K562 (cell line): ENCODE measurements around the gene NTRK1. TPM values are rescaled to one million over a fixed set of nuclear protein-coding genes. Genes with fewer than 3 reads are reported as not detected.

Experiments used
- ATAC-seq: fragments of 200-7000 bp; cut with Tn5 transposase; 3 replicates; pipeline ENCODE4 v1.9.1; 2020; ENCODE audit warnings: moderate library complexity
- BruUV-seq: library from RNA; stranded (reverse); fragments of 400-500 nt; replicated peaks from 2 replicates; lab custom pipeline; 2021; lab: Mats Ljungman, UMichigan
- CTCF ChIA-PET: fragments of 300-600 bp; formaldehyde crosslinking; extraction: SDS; loops from one replicate; lab custom pipeline; 2021; ENCODE audit warnings: low intra/inter-chr PET ratio; lab: Yijun Ruan, JAX
- POLR2A ChIA-PET: fragments of 300-600, 350-650 bp; sonication (Branson Sonifier 250); formaldehyde crosslinking; extraction: SDS; loops from one replicate; lab custom pipeline; 2021; ENCODE audit warnings: antibody characterized with exemption, inconsistent platforms; lab: Yijun Ruan, JAX
- DNase-seq, 4 experiments: peaks; one replicate each; pipeline versions ENCODE4 v3.0.0 to v3.0.0-alpha.2; 2011 to 2018; ENCODE audit warnings: low spot score in 3 of 4, mixed read lengths in 3 of 4; ENCODE audit errors: extremely low read depth in 1 of 4
- FAIRE-seq: peaks from 2 replicates; lab custom pipeline; 2011; peaks lifted over from hg19 to GRCh38; lab: Jason Lieb, UNC
- H2AFZ ChIP-seq: 2 replicates; pipeline ENCODE4 v1.6.0; 2011; ENCODE audit warnings: low read depth, low read length, control low read depth, inconsistent platforms
- H3K27ac ChIP-seq: fragments of 200-600 bp; 3 replicates; pipeline ENCODE4 v1.8.0; 2011; ENCODE audit warnings: low read depth, mild to moderate bottlenecking, control low read depth, inconsistent platforms, low read length, moderate library complexity, mixed read lengths; ENCODE audit errors: extremely low read depth
- H3K27me3 ChIP-seq, 2 experiments: fragments of 300-600 bp in 1 of 2; 2 replicates in 1 of 2; 3 replicates in 1 of 2; pipeline versions ENCODE4 v1.6.0 to v1.8.0; 2011; ENCODE audit warnings: inconsistent platforms in 2 of 2, low read length in 2 of 2, mild to moderate bottlenecking in 1 of 2, mixed read lengths in 1 of 2, moderate library complexity in 1 of 2; ENCODE audit not compliant: control insufficient read depth in 2 of 2, insufficient read depth in 2 of 2
- H3K36me3 ChIP-seq: fragments of 300-600 bp; 3 replicates; pipeline ENCODE4 v1.8.0; 2011; ENCODE audit warnings: mild to moderate bottlenecking, low read length, inconsistent platforms; ENCODE audit not compliant: control insufficient read depth, insufficient read depth
- H3K4me1 ChIP-seq, 2 experiments: fragments of 200-600 bp in 1 of 2; replicated peaks in 1 of 2; 2 replicates in 1 of 2; 3 replicates in 1 of 2; pipeline versions ENCODE4 v1.5.1 to v1.8.0; 2011; ENCODE audit warnings: inconsistent platforms in 2 of 2, low read length in 2 of 2, mild to moderate bottlenecking in 1 of 2, mixed read lengths in 1 of 2, moderate library complexity in 1 of 2; ENCODE audit not compliant: control insufficient read depth in 2 of 2, insufficient read depth in 2 of 2
- H3K4me2 ChIP-seq: 2 replicates; pipeline ENCODE4 v1.6.1; 2011; ENCODE audit warnings: low read length, control low read depth, inconsistent platforms, mixed read lengths; ENCODE audit not compliant: insufficient read depth
- H3K4me3 ChIP-seq: fragments of 200-600 bp; sonication (generic), shearing (Covaris generic); 2 replicates; pipeline ENCODE4 v1.5.1; 2016; ENCODE audit warnings: control low read depth, inconsistent platforms
- H3K79me2 ChIP-seq: fragments of 200-600 bp; 3 replicates; pipeline ENCODE4 v1.8.0; 2011; ENCODE audit warnings: low read length, inconsistent platforms; ENCODE audit not compliant: control insufficient read depth, insufficient read depth
- H3K9ac ChIP-seq, 2 experiments: 2 replicates each; pipeline versions ENCODE4 v1.6.0 to v1.6.1; 2011; ENCODE audit warnings: low read depth in 2 of 2, low read length in 2 of 2, control low read depth in 1 of 2, inconsistent platforms in 1 of 2, mild to moderate bottlenecking in 1 of 2, mixed read lengths in 1 of 2; ENCODE audit not compliant: insufficient read depth in 1 of 2
- H3K9me1 ChIP-seq: one replicate; pipeline ENCODE4 v1.6.0; 2011; ENCODE audit warnings: inconsistent platforms, mild to moderate bottlenecking, low read length, moderate library complexity; ENCODE audit not compliant: control insufficient read depth, insufficient read depth
- H3K9me3 ChIP-seq: replicated peaks from 2 replicates; pipeline ENCODE4 v1.5.1; 2011; ENCODE audit warnings: low read depth, low read length, inconsistent platforms; ENCODE audit not compliant: control insufficient read depth, insufficient read depth
- H4K20me1 ChIP-seq: replicated peaks from 2 replicates; pipeline ENCODE4 v1.6.1; 2011; ENCODE audit warnings: low read length, inconsistent platforms, mixed read lengths; ENCODE audit not compliant: control insufficient read depth, insufficient read depth
- ARNT ChIP-seq, 2 experiments: fragments of 450-650 bp; IDR thresholded peaks; 2 replicates each; pipeline ENCODE4 v1.6.1; 2016; ENCODE audit warnings: mild to moderate bottlenecking in 1 of 2
- BRF2 ChIP-seq: IDR thresholded peaks from 3 replicates; pipeline ENCODE4 v1.6.1; 2011; ENCODE audit warnings: borderline replicate concordance, mild to moderate bottlenecking; ENCODE audit not compliant: insufficient read length, insufficient read depth
- CTCF ChIP-seq, 3 experiments: IDR thresholded peaks in 2 of 3; conservative IDR thresholded peaks in 1 of 3; 2 replicates each; pipeline ENCODE4 v1.5.1; 2011 to 2012; ENCODE audit warnings: low read length in 3 of 3, mild to moderate bottlenecking in 3 of 3, control low read depth in 2 of 3, improper control_type of control experiment in 1 of 3, inconsistent platforms in 1 of 3, low read depth in 1 of 3, mixed read lengths in 1 of 3, moderate library complexity in 1 of 3; ENCODE audit not compliant: insufficient read depth in 2 of 3
- FOS ChIP-seq: IDR thresholded peaks from 3 replicates; pipeline ENCODE4 v1.6.1; 2011; ENCODE audit not compliant: insufficient read length; ENCODE audit errors: extremely low read depth
- KDM2B ChIP-seq: fragments of 250-450 bp; sonication (Bioruptor Pico); IDR thresholded peaks from 2 replicates; pipeline ENCODE4 v1.8.0; 2021; ENCODE audit warnings: mild to moderate bottlenecking, moderate library complexity
- MYBL2 ChIP-seq, 2 experiments: fragments of 450-650 bp in 1 of 2; sonication (generic) in 1 of 2; formaldehyde crosslinking in 1 of 2; IDR thresholded peaks; 2 replicates each; pipeline versions ENCODE4 v1.6.1 to v1.8.1; 2017 to 2022; ENCODE audit warnings: borderline replicate concordance in 1 of 2, inconsistent platforms in 1 of 2, low read depth in 1 of 2, mild to moderate bottlenecking in 1 of 2, missing genetic modification reagents in 1 of 2, moderate library complexity in 1 of 2
- PHB2 ChIP-seq: fragments of 450-650 bp; IDR thresholded peaks from 2 replicates; pipeline ENCODE4 v1.6.1; 2017; ENCODE audit warnings: low read depth
- PTRF ChIP-seq: fragments of 450-650 bp; IDR thresholded peaks from 2 replicates; pipeline ENCODE4 v1.6.1; 2016; ENCODE audit warnings: mild to moderate bottlenecking, missing genetic modification characterization, missing compliant biosample characterization
- PURB ChIP-seq: sonication (generic); formaldehyde crosslinking; IDR thresholded peaks from 2 replicates; pipeline ENCODE4 v1.9.0; 2021; ENCODE audit warnings: low read depth, mild to moderate bottlenecking, missing genetic modification reagents
- RHOXF2B ChIP-seq: fragments of 250-450 bp; sonication (Bioruptor Pico); conservative IDR thresholded peaks from 2 replicates; pipeline ENCODE4 v1.5.1; 2021
- SPI1 ChIP-seq: IDR thresholded peaks from 2 replicates; pipeline ENCODE4 v1.6.1; 2011; ENCODE audit warnings: low read depth, low read length, control low read depth, borderline replicate concordance
- USF1 ChIP-seq: sonication (generic); formaldehyde crosslinking; IDR thresholded peaks from 2 replicates; pipeline ENCODE4 v1.9.0; 2022; ENCODE audit warnings: mild to moderate bottlenecking, missing genetic modification reagents
- ZNF41 ChIP-seq: fragments of 250-450 bp; sonication (Bioruptor Pico); conservative IDR thresholded peaks from 2 replicates; pipeline ENCODE4 v1.4.0; 2020; ENCODE audit warnings: mild to moderate bottlenecking
- WGBS: fragments of 100-300 bp; shearing (Covaris generic); methylation state at CpG from one replicate; pipeline ENCODE4 v1.1.6; 2016; ENCODE audit warnings: low coverage, mixed read lengths; ENCODE audit not compliant: insufficient coverage; ENCODE audit errors: missing lambda C conversion rate; 5-methylcytosine and 5-hydroxymethylcytosine counted together
- in situ Hi-C: fragments of 300-500 bp; cut with MboI; formaldehyde crosslinking; loops from 4 replicates; pipeline ENCODE4 v1.15.0; 2018; ENCODE audit warnings: inconsistent platforms, mixed read lengths
- intact Hi-C: fragments of 100-400 bp; cut with micrococcal nuclease; formaldehyde crosslinking; loops from 2 replicates; pipeline ENCODE4 v1.14.2; 2022
- polyA plus RNA-seq, 8 experiments: library from polyadenylated mRNA; depleted of rRNA in 4 of 8; stranded (reverse) in 5 of 8; unstranded in 3 of 8; fragments of >200 nt; fragmentation: Nextera tagmentation in 2 of 8; fragmentation: Illumina TruSeq in 1 of 8; extraction: Ambion mirVana in 2 of 8; extraction: Trizol in 1 of 8; gene quantifications; 2 replicates each; pipeline versions ENCODE4 v1.2.1 to v1.2.3, GENCODE V29; 2011 to 2014; ENCODE audit warnings: inconsistent platforms in 1 of 8, missing spikeins in 1 of 8
- total RNA-seq, 7 experiments: library from RNA; depleted of rRNA in 6 of 7; stranded (reverse); fragments of >200 nt in 6 of 7; fragmentation: Illumina TruSeq in 2 of 7; extraction: Trizol in 2 of 7; gene quantifications; 2 replicates each; pipeline versions ENCODE4 v1.2.1 to v1.2.3, GENCODE V29; 2011 to 2021; ENCODE audit warnings: low replicate concordance in 1 of 7

Gene NTRK1
- total and polyA plus RNA-seq, 9 of the 15 experiments (the other 6 are each of a cell fraction or from before 2014, with no cell fraction given): 0.46 to 30.0 (median 7.9) TPM

- TF ChIP-seq RHOXF2B (CRISPR knock-in tag) (no peak), PURB (no peak), BRF2 (no peak), MYBL2 (IDR thresholded peaks at IDR 0.05; ENCODE audit: low read depth) (no peak), MYBL2 (CRISPR knock-in tag; IDR thresholded peaks at IDR 0.05; ENCODE audit: borderline replicate concordance) (no peak), SPI1 (no peak), FOS (no peak), ZNF41 (no peak), PTRF (no peak), PHB2 (no peak)
These were observed 3.0 kb downstream of the NTRK1 start (continued) for GRCh38 chr1:156863631-156864030.

GRCh38 chr1:156864796-156865195, 4.1 kb downstream of the NTRK1 start:
- Histone ChIP-seq H3K9me1 (peaks cover 4% of the 10 kb centered on the region), H3K9me3 (no peaks in the 10 kb centered on the region), H3K27ac (no peak overlapping the region; the same call in 2 of the 3 replicates), H3K4me3 (no peak overlapping the region), H3K27me3 (no peaks in the 10 kb centered on the region), H4K20me1 (no peaks in the 10 kb centered on the region), H3K9ac (peak overlapping the region in 1 of 2 experiments; percentile 65; a peak in 2 of 4 replicates), H3K4me2 (peak overlapping the region; percentile 36; the same call in 1 of the 2 replicates), H2AFZ (peak overlapping the region; percentile 67; the same call in 1 of the 2 replicates), H3K79me2 (peaks cover 41% of the 10 kb centered on the region; the same call in 2 of the 3 replicates), H3K4me1 (peaks cover 73 to 88% of the 10 kb centered on the region in 2 experiments), H3K36me3 (peaks cover 3% of the 10 kb centered on the region; the same call in 2 of the 3 replicates)
- POLR2A ChIA-PET: interaction anchor here (0.6 to 1.0 kb wide), 3 partner anchors 10 to 30 kb away, joined by 3 read pairs; no protein-coding TSS in a partner anchor
- no TSS peak for BruUV-seq
- no peak for FAIRE-seq
- TF ChIP-seq KDM2B (CRISPR knock-in tag): no peak
- 0 out of 2 replicates have a peak, but pooled peaks have one; percentile 2 for TF ChIP-seq USF1 (CRISPR knock-in tag)
- TF ChIP-seq ARNT (IDR thresholded peaks at IDR 0.05): no peak
- TF ChIP-seq CTCF (IDR thresholded peaks at IDR 0.05 in 2 of 3, conservative IDR thresholded peaks at IDR 0.05 in 1 of 3; ENCODE audit: insufficient read depth in 2 of 3, low read depth in 1 of 3, low read length in 3 of 3): peak in 1 of 3 experiments; percentile 12; a peak in 1 of 6 replicates
- WGBS: 65% methylated on average over 4 of the region's 4 CpGs
- ATAC-seq: no peak
- no peak for DNase-seq
- in situ Hi-C loops: loop anchor here (5.0 kb wide), 2 partner anchors 62 to 137 kb away; partner anchors contain the start of genes ISG20L2 and METTL25B
- CTCF ChIA-PET: no interaction called here
- intact Hi-C loops: loop anchor here (5.0 kb wide), 1 partner anchor 177 kb away; no protein-coding TSS in a partner anchor
